Measurements from ENCODE around the gene SLC39A11. TPM values are rescaled to one million over a fixed set of nuclear protein-coding genes. Genes with fewer than 3 reads are reported as not detected.

The SLC39A11 gene
- polyA plus RNA-seq, 1 of the 3 experiments (the other 2 are of a cell fraction) = 23.5 TPM

DNA sequence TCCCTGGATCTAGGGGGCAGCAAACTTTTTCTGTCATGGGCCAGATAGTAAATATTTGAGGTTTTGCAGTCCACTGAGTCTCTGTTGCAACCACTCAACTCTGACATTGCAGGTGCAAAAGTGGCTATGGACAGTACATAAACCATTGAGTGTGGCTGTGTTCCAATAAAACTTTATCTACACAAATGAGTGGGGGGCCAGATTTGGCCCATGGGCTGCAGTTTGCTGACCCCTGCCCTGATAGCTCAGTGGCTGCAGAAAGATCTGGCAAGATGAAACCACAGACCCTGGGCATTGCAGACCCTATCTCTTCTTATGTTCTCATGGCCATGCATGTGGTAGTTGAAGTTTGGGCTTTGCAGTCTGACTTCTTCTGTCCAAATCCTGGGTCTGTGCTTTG is 440.5 kb downstream of the SLC39A11 start:
- Histone ChIP-seq H3K79me2 (ENCODE audit: insufficient read depth) (no peaks in the 10 kb centered on the region), H3K27ac (ENCODE audit: low read depth in 2 of 2, low read length in 1 of 2) (no peak overlapping the region), H3K9me3 (no peaks in the 10 kb centered on the region), H3K27me3 (ENCODE audit: insufficient read depth) (no peaks in the 10 kb centered on the region), H3K4me1 (ENCODE audit: control insufficient read depth in 1 of 2, insufficient read depth in 2 of 2, low read depth in 1 of 2, low read length in 1 of 2) (no peaks in the 10 kb centered on the region), H3K36me3 (replicated peaks in 1 of 2; ENCODE audit: control insufficient read depth in 1 of 2, insufficient read depth in 2 of 2, low read length in 1 of 2) (no peaks in the 10 kb centered on the region), H3K4me3 (ENCODE audit: low read depth in 2 of 2, low read length in 1 of 2) (no peak overlapping the region), H3K9ac (no peak overlapping the region), H3F3A (replicated peaks; ENCODE audit: insufficient read depth) (no peaks in the 10 kb centered on the region), H2AFZ (ENCODE audit: low read depth) (no peak overlapping the region), H4K20me1 (ENCODE audit: insufficient read depth) (no peaks in the 10 kb centered on the region), H3K4me2 (no peak overlapping the region), H3K9me2 (no peaks in the 10 kb centered on the region)
- no peak for DNase-seq
- CTCF ChIA-PET = interaction anchor here (0.7 to 1.3 kb wide), 2 partner anchors 9 to 30 kb away, joined by 3 to 4 read pairs; no protein-coding TSS in a partner anchor
- POLR2A ChIA-PET = no interaction called here
- TF ChIP-seq MEF2A (IDR thresholded peaks at IDR 0.05; ENCODE audit: borderline replicate concordance, low read depth) (no peak), TAF1 (IDR thresholded peaks at IDR 0.05; ENCODE audit: borderline replicate concordance, low read depth, low read length) (no peak), YY1 (IDR thresholded peaks at IDR 0.05; ENCODE audit: low read depth) (no peak)
- TF ChIP-seq, protein P1, sequence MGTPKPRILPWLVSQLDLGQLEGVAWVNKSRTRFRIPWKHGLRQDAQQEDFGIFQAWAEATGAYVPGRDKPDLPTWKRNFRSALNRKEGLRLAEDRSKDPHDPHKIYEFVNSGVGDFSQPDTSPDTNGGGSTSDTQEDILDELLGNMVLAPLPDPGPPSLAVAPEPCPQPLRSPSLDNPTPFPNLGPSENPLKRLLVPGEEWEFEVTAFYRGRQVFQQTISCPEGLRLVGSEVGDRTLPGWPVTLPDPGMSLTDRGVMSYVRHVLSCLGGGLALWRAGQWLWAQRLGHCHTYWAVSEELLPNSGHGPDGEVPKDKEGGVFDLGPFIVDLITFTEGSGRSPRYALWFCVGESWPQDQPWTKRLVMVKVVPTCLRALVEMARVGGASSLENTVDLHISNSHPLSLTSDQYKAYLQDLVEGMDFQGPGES (IDR thresholded peaks at IDR 0.05; ENCODE audit: low read depth, low read length) = no peak

DNA sequence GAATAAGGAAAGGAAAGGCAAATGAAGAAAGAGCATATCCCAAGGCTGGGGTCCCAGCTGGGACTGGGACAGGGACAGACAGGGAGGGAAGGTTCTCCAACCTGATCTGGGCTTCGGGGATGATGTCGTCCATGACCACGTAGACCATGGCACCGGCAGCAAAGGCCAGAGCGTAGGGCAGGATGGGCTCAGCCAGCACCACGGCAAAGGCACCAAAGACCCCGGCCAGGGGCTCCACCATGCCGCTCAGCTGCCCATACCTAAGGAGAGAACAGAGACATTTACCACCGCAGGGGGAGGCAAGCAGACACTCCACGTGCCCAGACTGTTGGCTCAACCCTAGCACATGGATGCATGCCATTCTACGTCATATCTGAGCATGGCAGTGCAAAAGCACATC is 443.8 kb downstream of the SLC39A11 start:
- POLR2A ChIA-PET = no interaction called here
- CTCF ChIA-PET = no interaction called here
- DNase-seq = no peak

DNA sequence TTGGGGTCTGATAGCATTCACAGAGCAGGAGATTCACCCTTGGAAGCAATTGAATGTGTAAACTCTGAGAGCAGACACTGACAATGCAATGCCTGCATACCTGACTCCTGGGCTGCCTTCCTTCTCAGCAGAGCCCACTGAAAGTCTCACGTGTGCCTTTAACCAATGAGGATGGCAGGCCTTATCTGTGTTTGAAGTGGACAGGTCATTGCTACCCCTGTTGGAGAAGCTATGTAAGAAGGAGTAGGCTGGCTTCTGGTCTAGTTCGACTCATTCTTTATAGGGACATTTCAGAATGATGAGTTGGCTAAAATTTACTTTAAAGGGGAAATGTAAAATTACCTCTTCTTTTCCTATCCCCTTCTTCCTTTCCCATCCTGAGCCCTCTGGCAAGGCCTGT is 446.3 kb downstream of the SLC39A11 start:
- peaks cover 0 to 10% of the 10 kb centered on the region in 2 experiments; a peak in 2 of 4 replicates for H3K4me1 ChIP-seq (ENCODE audit: control insufficient read depth in 1 of 2, insufficient read depth in 2 of 2, low read depth in 1 of 2, low read length in 1 of 2)
- H3K9ac ChIP-seq = no peak overlapping the region
- POLR2A ChIA-PET = interaction anchor here (1.1 kb wide), 1 partner anchor 8 kb away, joined by 3 read pairs; no protein-coding TSS in a partner anchor
- no peak overlapping the region for H3K27ac ChIP-seq (ENCODE audit: low read depth in 2 of 2, low read length in 1 of 2)
- no peak overlapping the region for H3K4me3 ChIP-seq (ENCODE audit: low read depth in 2 of 2, low read length in 1 of 2)
- no peaks in the 10 kb centered on the region for H3K27me3 ChIP-seq (ENCODE audit: insufficient read depth)
- H3K9me2 ChIP-seq = no peaks in the 10 kb centered on the region
- no peaks in the 10 kb centered on the region for H3K79me2 ChIP-seq (ENCODE audit: insufficient read depth)
- no peak overlapping the region for H2AFZ ChIP-seq (ENCODE audit: low read depth)
- TF ChIP-seq, protein P2, sequence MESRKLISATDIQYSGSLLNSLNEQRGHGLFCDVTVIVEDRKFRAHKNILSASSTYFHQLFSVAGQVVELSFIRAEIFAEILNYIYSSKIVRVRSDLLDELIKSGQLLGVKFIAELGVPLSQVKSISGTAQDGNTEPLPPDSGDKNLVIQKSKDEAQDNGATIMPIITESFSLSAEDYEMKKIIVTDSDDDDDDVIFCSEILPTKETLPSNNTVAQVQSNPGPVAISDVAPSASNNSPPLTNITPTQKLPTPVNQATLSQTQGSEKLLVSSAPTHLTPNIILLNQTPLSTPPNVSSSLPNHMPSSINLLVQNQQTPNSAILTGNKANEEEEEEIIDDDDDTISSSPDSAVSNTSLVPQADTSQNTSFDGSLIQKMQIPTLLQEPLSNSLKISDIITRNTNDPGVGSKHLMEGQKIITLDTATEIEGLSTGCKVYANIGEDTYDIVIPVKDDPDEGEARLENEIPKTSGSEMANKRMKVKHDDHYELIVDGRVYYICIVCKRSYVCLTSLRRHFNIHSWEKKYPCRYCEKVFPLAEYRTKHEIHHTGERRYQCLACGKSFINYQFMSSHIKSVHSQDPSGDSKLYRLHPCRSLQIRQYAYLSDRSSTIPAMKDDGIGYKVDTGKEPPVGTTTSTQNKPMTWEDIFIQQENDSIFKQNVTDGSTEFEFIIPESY (IDR thresholded peaks at IDR 0.05; ENCODE audit: borderline replicate concordance, low read depth) = no peak
- TF ChIP-seq MXI1 (IDR thresholded peaks at IDR 0.05; ENCODE audit: low read depth, low read length) = no peak
- no peaks in the 10 kb centered on the region for H3F3A ChIP-seq (replicated peaks; ENCODE audit: insufficient read depth)
- no peak overlapping the region for H3K4me2 ChIP-seq
- DNase-seq = no peak
- WGBS (ENCODE audit: low lambda C conversion rate) = 72% methylated on average over 2 of the region's 2 CpGs
- CTCF ChIA-PET = interaction anchor here (1.4 to 1.9 kb wide), 2 partner anchors 79 to 86 kb away, joined by 3 to 5 read pairs; no protein-coding TSS in a partner anchor
- no peaks in the 10 kb centered on the region for H4K20me1 ChIP-seq (ENCODE audit: insufficient read depth)
- no peaks in the 10 kb centered on the region for H3K9me3 ChIP-seq
- no peaks in the 10 kb centered on the region for H3K36me3 ChIP-seq (replicated peaks in 1 of 2; ENCODE audit: control insufficient read depth in 1 of 2, insufficient read depth in 2 of 2, low read length in 1 of 2)

More for the DNA sequence above, 443.8 kb downstream of the SLC39A11 start:
- Histone ChIP-seq H3K36me3 (replicated peaks in 1 of 2; ENCODE audit: control insufficient read depth in 1 of 2, insufficient read depth in 2 of 2, low read length in 1 of 2) (no peaks in the 10 kb centered on the region), H3K9me2 (no peaks in the 10 kb centered on the region), H3K9ac (no peak overlapping the region), H3K4me1 (ENCODE audit: control insufficient read depth in 1 of 2, insufficient read depth in 2 of 2, low read depth in 1 of 2, low read length in 1 of 2) (peaks cover 0 to 8% of the 10 kb centered on the region in 2 experiments; a peak in 2 of 4 replicates), H3K9me3 (no peaks in the 10 kb centered on the region), H4K20me1 (ENCODE audit: insufficient read depth) (no peaks in the 10 kb centered on the region), H3F3A (replicated peaks; ENCODE audit: insufficient read depth) (no peaks in the 10 kb centered on the region), H2AFZ (ENCODE audit: low read depth) (no peak overlapping the region), H3K79me2 (ENCODE audit: insufficient read depth) (no peaks in the 10 kb centered on the region), H3K27ac (ENCODE audit: low read depth in 2 of 2, low read length in 1 of 2) (no peak overlapping the region), H3K4me2 (no peak overlapping the region), H3K4me3 (ENCODE audit: low read depth in 2 of 2, low read length in 1 of 2) (no peak overlapping the region), H3K27me3 (ENCODE audit: insufficient read depth) (no peaks in the 10 kb centered on the region)
- 94% methylated on average over 9 of the region's 11 CpGs for WGBS (ENCODE audit: low lambda C conversion rate)
- TF ChIP-seq GATA2 (CRISPR knock-in tag; IDR thresholded peaks at IDR 0.05) (no peak), CHD2 (IDR thresholded peaks at IDR 0.05; ENCODE audit: low read length, partially characterized antibody) (no peak), NFIC (IDR thresholded peaks at IDR 0.05; ENCODE audit: borderline replicate concordance) (no peak), ELF1 (IDR thresholded peaks at IDR 0.05) (no peak), FOSL2 (IDR thresholded peaks at IDR 0.05; ENCODE audit: borderline replicate concordance, low read depth) (no peak), YY1 (IDR thresholded peaks at IDR 0.05; ENCODE audit: low read depth) (no peak), POLR2AphosphoS5 (IDR thresholded peaks at IDR 0.05; ENCODE audit: low read depth, low read length) (no peak), MXI1 (IDR thresholded peaks at IDR 0.05; ENCODE audit: low read depth, low read length) (no peak), MEF2A (IDR thresholded peaks at IDR 0.05; ENCODE audit: borderline replicate concordance, low read depth) (no peak)
- TF ChIP-seq, protein P3, sequence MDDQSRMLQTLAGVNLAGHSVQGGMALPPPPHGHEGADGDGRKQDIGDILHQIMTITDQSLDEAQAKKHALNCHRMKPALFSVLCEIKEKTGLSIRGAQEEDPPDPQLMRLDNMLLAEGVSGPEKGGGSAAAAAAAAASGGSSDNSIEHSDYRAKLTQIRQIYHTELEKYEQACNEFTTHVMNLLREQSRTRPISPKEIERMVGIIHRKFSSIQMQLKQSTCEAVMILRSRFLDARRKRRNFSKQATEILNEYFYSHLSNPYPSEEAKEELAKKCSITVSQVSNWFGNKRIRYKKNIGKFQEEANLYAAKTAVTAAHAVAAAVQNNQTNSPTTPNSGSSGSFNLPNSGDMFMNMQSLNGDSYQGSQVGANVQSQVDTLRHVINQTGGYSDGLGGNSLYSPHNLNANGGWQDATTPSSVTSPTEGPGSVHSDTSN (IDR thresholded peaks at IDR 0.05) = no peak
